Heart right ventricle (tissue), 16 donors: Measurements from ENCODE around the gene CHERP. TPM values are rescaled to one million over a fixed set of nuclear protein-coding genes. Genes with fewer than 3 reads are reported as not detected.
"Not testable (repeated sequence)": the region's sequence is repeated elsewhere in the genome, so short reads cannot be mapped to it uniquely, and the experiment has no call there.

Source experiments
- ATAC-seq, 8 donors: fragments of 200-7000 bp; cut with Tn5 transposase; one replicate each; pipeline ENCODE4 v1.9.1; 2020; ENCODE audit warnings: mild to moderate bottlenecking in 8 of 8, moderate library complexity in 8 of 8, moderate number of reproducible peaks in 1 of 8
- DNase-seq, 2 donors: peaks; one replicate each; pipeline ENCODE4 v3.0.0-alpha.2; 2020
- H3K27ac ChIP-seq, 10 donors: fragments of 200-600 bp; sonication (generic) in 2 of 10; one replicate each; pipeline versions ENCODE4 v1.5.0 to v1.8.0; 2020 to 2022; ENCODE audit warnings: mild to moderate bottlenecking in 3 of 10
- H3K27me3 ChIP-seq, 7 donors: fragments of 200-600 bp; one replicate each; pipeline ENCODE4 v1.8.0; 2021 to 2022; ENCODE audit warnings: mild to moderate bottlenecking in 2 of 7
- H3K36me3 ChIP-seq, 9 donors: fragments of 200-600 bp; sonication (generic) in 1 of 9; one replicate each; pipeline versions ENCODE4 v1.5.0 to v1.8.0; 2020 to 2022; ENCODE audit warnings: mild to moderate bottlenecking in 2 of 9
- H3K4me1 ChIP-seq, 9 donors: fragments of 200-600 bp; sonication (generic) in 1 of 9; one replicate each; pipeline versions ENCODE4 v1.5.0 to v1.8.0; 2020 to 2022; ENCODE audit warnings: mild to moderate bottlenecking in 4 of 9
- H3K4me3 ChIP-seq, 10 donors: fragments of 200-600 bp; sonication (generic) in 2 of 10; one replicate each; pipeline versions ENCODE4 v1.5.0 to v1.8.0; 2020 to 2022; ENCODE audit warnings: mild to moderate bottlenecking in 7 of 10, moderate library complexity in 2 of 10
- H3K9me3 ChIP-seq, 11 donors: fragments of 200-600 bp in 10 of 11; sonication (generic) in 2 of 11; one replicate each; pipeline versions ENCODE4 v1.5.0 to v1.8.0; 2013 to 2022; ENCODE audit warnings: mild to moderate bottlenecking in 2 of 11, control low read depth in 1 of 11, moderate library complexity in 1 of 11
- CTCF ChIP-seq, 9 donors: fragments of 200-600 bp; sonication (generic) in 2 of 9; IDR thresholded peaks; one replicate each; pipeline versions ENCODE4 v1.5.0 to v1.8.0; 2021 to 2022; ENCODE audit warnings: antibody characterized with exemption in 9 of 9, mild to moderate bottlenecking in 5 of 9, moderate library complexity in 1 of 9
- WGBS, 2 donors: extraction: QIAGEN DNeasy Blood & Tissue Kit; methylation state at CpG; one replicate each; pipeline ENCODE4 v1.1.7; 2013; ENCODE audit warnings: inconsistent platforms in 1 of 2; 5-methylcytosine and 5-hydroxymethylcytosine counted together
- intact Hi-C, 10 donors: fragments of 100-400 bp; cut with DNase I; formaldehyde crosslinking; loops; one replicate each; pipeline versions ENCODE4 v1.11.1 to v1.14.2; 2022
- polyA plus RNA-seq, 2 donors: library from polyadenylated mRNA; stranded (reverse); fragments of 200-250 nt; gene quantifications; one replicate each; pipeline ENCODE4 v1.2.3, GENCODE V29; 2013
- total RNA-seq, 10 donors: library from RNA; stranded (reverse); fragmentation: NEBNext Ultra II Directional in 3 of 10; extraction: Animal tissue kit (Norgen Biotek cat#: 25700) in 3 of 10; gene quantifications; one replicate each; pipeline versions ENCODE4 v1.2.1 to v1.2.4, GENCODE V29; 2021 to 2023
- donor health status: Arrhythmogenic right ventricular cardiomyopathy.
- donor health status: ischemic (EF 13 %, LVEDD 7.1; RV severe dilation, severe dysfunction).
- donor health status: healthy with polysubstance abuse.
- donor health status: DM: no; HTN: yes; CAD: no.
- donor health status: DM: no; HTN: no; CAD: no.
- donor health status: ischemic (EF 25% LVEDD 6.9; RV normal size, moderate dysfunction).
- donor health status: ischemic (EF 25% LVEDD 5.7; RV mildly dilated, moderate dysfunction).
- donor health status: healthy.
- donor health status: DM: yes; HTN: yes; CAD: no.
- donor health status: Ischemic cardiomyopathy.
- donor health status: ischemic (EF 35%, LVEDD 5.7; RV mildly dilated, moderate dysfunction).
- donor health status: nonischemic (EF 11% LVEDD 7.7; RV severe dilation, severe dysfunction).
- donor health status: DM: yes; HTN: yes; CAD: no.
- donor health status: PGD.
- donor health status: ischemic (EF 29% LVEDD 5.4; RV normal size, mild dysfunction).
- donor health status: nonischemic (EF 23%, LVEDD 6.1; RV moderate dilation, normal function).

CHERP gene
- total and polyA plus RNA-seq, 12 donors: 11.3 to 26.6 (median 22.4) TPM

- ATAC-seq: no peak
Observed at GRCh38 chr19:16548956-16549355, 6.7 kb upstream of the CHERP start.

GRCh38 chr19:16544473-16545231 is 2.4 kb upstream of the CHERP start:
- H3K9me3 ChIP-seq: no peaks in the 10 kb centered on the region
- intact Hi-C loops: loop anchor here in 1 of 10 donors (5.0 kb wide), 1 partner anchor 47 kb away; the partner anchor contains the start of genes C19orf44 and CALR3
- no peak for ATAC-seq
- no peak overlapping the region for H3K4me3 ChIP-seq
- 91 to 93% methylated on average over 11 of the region's 11 CpGs for WGBS, 2 donors
- DNase-seq: no peak
- no peaks in the 10 kb centered on the region for H3K27me3 ChIP-seq
- TF ChIP-seq CTCF (IDR thresholded peaks at IDR 0.05): no peak
- H3K36me3 ChIP-seq: peaks cover 0 to 20% (median 0%) of the 10 kb centered on the region in 9 donors
- no peak overlapping the region for H3K27ac ChIP-seq
- peaks cover 16 to 38% (median 35%) of the 10 kb centered on the region in 9 donors for H3K4me1 ChIP-seq

More at GRCh38 chr19:16548956-16549355, 6.7 kb upstream of the CHERP start:
- peaks cover 0 to 7% (median 2%) of the 10 kb centered on the region in 9 donors for H3K4me1 ChIP-seq
- no peak for TF ChIP-seq CTCF (IDR thresholded peaks at IDR 0.05)
- H3K27me3 ChIP-seq: no peaks in the 10 kb centered on the region
- no peak overlapping the region for H3K27ac ChIP-seq
- 92 to 96% methylated on average over 4 of the region's 4 CpGs for WGBS, 2 donors
- no peaks in the 10 kb centered on the region for H3K9me3 ChIP-seq
- DNase-seq: no peak
- intact Hi-C loops: no loop called here
- no peak overlapping the region for H3K4me3 ChIP-seq
- peaks cover 0 to 51% (median 14%) of the 10 kb centered on the region in 9 donors for H3K36me3 ChIP-seq

GRCh38 chr19:16543734-16544133 is 1.5 kb upstream of the CHERP start:
- H3K4me3 ChIP-seq: peak overlapping the region in 3 of 10 donors; percentile 82 to 100 (median 83)
- H3K4me1 ChIP-seq: peaks cover 17 to 42% (median 39%) of the 10 kb centered on the region in 9 donors
- WGBS, 2 donors: 90 to 93% methylated on average over 6 of the region's 6 CpGs

GRCh38 chr19:16542910-16543472 is 754 bp upstream of the CHERP start:
- intact Hi-C loops: loop anchor here in 1 of 10 donors (5.0 kb wide), 1 partner anchor 46 kb away; the partner anchor contains the start of genes C19orf44 and CALR3
- TF ChIP-seq CTCF (IDR thresholded peaks at IDR 0.05): no peak
- H3K9me3 ChIP-seq: no peaks in the 10 kb centered on the region
- H3K36me3 ChIP-seq: peaks cover 0 to 31% (median 0%) of the 10 kb centered on the region in 9 donors
- 4 to 7% methylated on average over 15 of the region's 15 CpGs for WGBS, 2 donors
- H3K27me3 ChIP-seq: no peaks in the 10 kb centered on the region
- DNase-seq: no peak
- peak overlapping the region; percentile 76 to 100 (median 90) for H3K4me3 ChIP-seq
- peak overlapping the region; percentile 80 to 97 (median 90) for H3K27ac ChIP-seq
- peaks cover 17 to 45% (median 39%) of the 10 kb centered on the region in 9 donors for H3K4me1 ChIP-seq
- no peak for ATAC-seq

More at GRCh38 chr19:16543734-16544133, 1.5 kb upstream of the CHERP start:
- DNase-seq, ATAC-seq, H3K9me3 ChIP-seq, H3K27ac ChIP-seq, H3K27me3 ChIP-seq: not testable (repeated sequence)
- intact Hi-C loops: loop anchor here in 1 of 10 donors (5.0 kb wide), 1 partner anchor 46 kb away; the partner anchor contains the start of genes C19orf44 and CALR3
- H3K36me3 ChIP-seq: peaks cover 0 to 24% (median 0%) of the 10 kb centered on the region in 9 donors
